Activated CD8-positive, alpha-beta T cell treated with anti-CD3 and anti-CD28 coated beads, Interleukin-2, amount 10 ng/mL, durations not matched to agents 7 days and 5 days (primary cell): ENCODE results near the gene CDC42EP3. TPM values are rescaled to one million over a fixed set of nuclear protein-coding genes. Genes with fewer than 3 reads are reported as not detected.
A peak's percentile ranks its signal among the peaks of the same experiment; 100 is the strongest.

Experiments
- ATAC-seq: fragments of 150-1000 bp; cut with Tn5 transposase; one replicate; pipeline ENCODE4 v1.10.0; 2021; ENCODE audit warnings: moderate library complexity
- CTCF ChIA-PET: fragments of 350-600 bp; sonication (Branson Sonifier 250); formaldehyde crosslinking; loops from one replicate; lab custom pipeline; 2021; ENCODE audit warnings: antibody characterized with exemption; lab: Charles Lee
- POLR2A ChIA-PET: fragments of 350-600 bp; sonication (Branson Sonifier 250); formaldehyde crosslinking; loops from one replicate; lab custom pipeline; 2021; ENCODE audit warnings: antibody characterized with exemption; lab: Charles Lee
- DNase-seq: peaks from one replicate; pipeline ENCODE4 v3.0.0-alpha.2; 2020
- H3K27ac Mint-ChIP-seq: one replicate; pipeline ENCODE4 v1.8.0; 2021; ENCODE audit warnings: mild to moderate bottlenecking, mixed read lengths
- H3K27me3 Mint-ChIP-seq: one replicate; pipeline ENCODE4 v1.8.0; 2021; ENCODE audit warnings: low read depth, mixed read lengths
- H3K36me3 Mint-ChIP-seq: one replicate; pipeline ENCODE4 v1.8.0; 2021; ENCODE audit warnings: low read depth, mixed read lengths
- H3K4me1 Mint-ChIP-seq: one replicate; pipeline ENCODE4 v1.8.0; 2021; ENCODE audit warnings: low read depth, mixed read lengths
- H3K4me3 Mint-ChIP-seq: one replicate; pipeline ENCODE4 v1.8.0; 2021; ENCODE audit warnings: mild to moderate bottlenecking, mixed read lengths
- H3K9me3 Mint-ChIP-seq: one replicate; pipeline ENCODE4 v1.8.0; 2022; ENCODE audit warnings: mixed read lengths; ENCODE audit not compliant: insufficient read depth
- total RNA-seq, 2 experiments: library from RNA; stranded (reverse); gene quantifications; one replicate each; pipeline ENCODE4 v1.2.3, GENCODE V29; 2021

Gene CDC42EP3
- total RNA-seq = 10 to 100 TPM; 30.1 to 33.2 TPM

GRCh38 chr2:37671009-37671815 lies at the start of gene CDC42EP3:
Gene CDC42EP3, minus strand, starts transcription at chr2:37671642. Its CDS starts 25,055 bp downstream, at chr2:37646587.
- no peaks in the 10 kb centered on the region for H3K27me3 Mint-ChIP-seq
- ATAC-seq (peak; percentile 78), DNase-seq (peak; percentile 75)
- ChIA-PET POLR2A (interaction anchor here (0.7 to 1.6 kb wide), 8 partner anchors 18 to 122 kb away, joined by 3 to 7 read pairs (median 4); no protein-coding TSS in a partner anchor), CTCF (interaction anchor here (0.9 to 1.6 kb wide), 10 partner anchors 22 to 280 kb away, joined by 3 to 9 read pairs (median 4); no protein-coding TSS in a partner anchor)
- H3K4me1 Mint-ChIP-seq = peaks cover 41% of the 10 kb centered on the region
- H3K9me3 Mint-ChIP-seq = no peaks in the 10 kb centered on the region
- H3K27ac Mint-ChIP-seq = peak within 1 kb of the TSS; percentile 86
- peak within 1 kb of the TSS; percentile 83 for H3K4me3 Mint-ChIP-seq
- peaks cover 33% of the 10 kb centered on the region for H3K36me3 Mint-ChIP-seq

GRCh38 chr2:37721201-37721560 lies 49.7 kb upstream of the CDC42EP3 start:
- Mint-ChIP-seq H3K4me1 (peaks cover 2% of the 10 kb centered on the region), H3K9me3 (peaks cover 4% of the 10 kb centered on the region), H3K36me3 (peaks cover 7% of the 10 kb centered on the region), H3K27ac (no peak overlapping the region), H3K4me3 (no peak overlapping the region), H3K27me3 (no peaks in the 10 kb centered on the region)
- DNase-seq (no peak), ATAC-seq (no peak)
- ChIA-PET CTCF (no interaction called here), POLR2A (no interaction called here)

DNA sequence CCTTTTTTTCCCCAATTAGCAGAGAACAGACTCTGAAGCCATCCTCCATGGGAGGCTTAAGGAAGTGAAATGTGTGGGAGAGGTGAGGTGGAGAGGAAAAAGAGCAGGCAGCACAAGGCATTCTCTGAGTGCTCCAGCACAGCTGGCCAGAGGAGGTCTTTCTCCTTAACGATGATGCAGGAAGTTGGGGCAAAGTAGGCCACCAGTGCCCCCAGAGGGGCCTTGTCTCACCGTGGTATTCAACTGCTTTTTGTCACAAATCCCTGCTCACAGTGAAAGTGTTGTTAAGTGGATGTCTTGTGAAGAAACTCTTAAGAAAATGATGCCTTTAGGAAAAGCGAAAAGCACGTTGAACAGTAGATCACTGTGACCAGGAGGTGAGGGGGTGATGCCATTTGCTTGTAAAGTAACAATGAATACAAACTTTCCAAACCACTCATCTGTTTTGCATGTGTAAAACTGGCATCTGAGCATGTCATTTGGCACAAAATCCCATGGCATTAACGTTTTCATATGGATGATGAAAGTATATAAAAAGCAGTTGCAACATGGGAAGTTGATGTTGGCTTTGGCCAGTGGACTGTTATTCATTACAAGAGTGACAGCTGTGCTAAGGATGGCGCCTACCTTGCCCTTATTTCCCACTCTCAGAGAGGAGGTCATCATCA lies 49.2 kb upstream of the CDC42EP3 start:
- Mint-ChIP-seq H3K27me3 (no peaks in the 10 kb centered on the region), H3K27ac (no peak overlapping the region), H3K9me3 (peaks cover 9% of the 10 kb centered on the region), H3K4me1 (peaks cover 2% of the 10 kb centered on the region), H3K4me3 (no peak overlapping the region), H3K36me3 (peaks cover 10% of the 10 kb centered on the region)
- ChIA-PET CTCF (no interaction called here), POLR2A (no interaction called here)
- DNase-seq = no peak
- no peak for ATAC-seq

DNA sequence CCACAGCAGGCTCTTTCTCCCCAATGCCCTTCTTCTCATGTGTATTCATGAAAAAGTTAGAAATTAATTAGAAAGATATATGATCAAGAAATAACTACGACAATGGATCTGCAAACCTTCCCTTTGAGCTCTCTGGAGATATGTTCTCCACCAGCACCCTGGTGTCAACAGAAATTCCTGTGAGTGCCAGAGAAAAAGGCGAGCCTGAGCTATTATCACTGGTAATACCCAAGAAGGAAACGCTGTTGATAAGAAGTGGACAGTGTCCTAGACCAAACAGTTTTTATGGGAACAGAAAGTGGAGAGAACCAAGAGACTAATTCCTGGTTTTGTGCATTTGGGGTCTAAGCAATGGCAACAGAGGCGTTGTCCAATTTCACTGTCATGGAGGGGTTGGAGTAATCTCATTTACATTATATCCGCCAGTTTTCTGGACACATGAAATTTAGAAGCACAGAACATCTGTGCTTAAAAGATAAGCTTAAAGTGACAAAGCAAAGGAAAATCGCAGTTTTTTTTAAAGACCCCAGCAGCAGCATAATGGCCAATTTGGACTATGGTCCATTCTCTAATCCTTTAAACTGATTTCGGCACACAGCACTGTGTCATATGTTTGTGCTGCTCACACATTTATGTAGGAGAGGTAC lies 47.2 kb upstream of the CDC42EP3 start:
- H3K27ac Mint-ChIP-seq = no peak overlapping the region
- no peak overlapping the region for H3K4me3 Mint-ChIP-seq
- ChIA-PET CTCF (interaction anchor here (1.3 kb wide), 1 partner anchor 103 kb away, joined by 3 read pairs; no protein-coding TSS in a partner anchor), POLR2A (no interaction called here)
- peaks cover 27% of the 10 kb centered on the region for H3K36me3 Mint-ChIP-seq
- H3K9me3 Mint-ChIP-seq = peaks cover 25% of the 10 kb centered on the region
- H3K27me3 Mint-ChIP-seq = no peaks in the 10 kb centered on the region
- no peak for ATAC-seq
- no peak for DNase-seq
- H3K4me1 Mint-ChIP-seq = peaks cover 10% of the 10 kb centered on the region

GRCh38 chr2:37713258-37713700 lies 41.8 kb upstream of the CDC42EP3 start:
- ATAC-seq = peak; percentile 71
- Mint-ChIP-seq H3K27ac (peak overlapping the region; percentile 78), H3K4me1 (peaks cover 42% of the 10 kb centered on the region), H3K9me3 (peaks cover 28% of the 10 kb centered on the region), H3K4me3 (no peak overlapping the region), H3K36me3 (peaks cover 34% of the 10 kb centered on the region), H3K27me3 (no peaks in the 10 kb centered on the region)
- DNase-seq = no peak
- ChIA-PET CTCF (interaction anchor here (1.2 kb wide), 1 partner anchor 164 kb away, joined by 3 read pairs; no protein-coding TSS in a partner anchor), POLR2A (no interaction called here)

GRCh38 chr2:37711831-37712230 lies 40.4 kb upstream of the CDC42EP3 start:
- H3K9me3 Mint-ChIP-seq = peaks cover 28% of the 10 kb centered on the region
- peaks cover 53% of the 10 kb centered on the region for H3K4me1 Mint-ChIP-seq
- H3K27me3 Mint-ChIP-seq = no peaks in the 10 kb centered on the region
- ATAC-seq (peak; percentile 17), DNase-seq (no peak)
- peak overlapping the region; percentile 78 for H3K27ac Mint-ChIP-seq
- POLR2A ChIA-PET = interaction anchor here (0.6 kb wide), 1 partner anchor 1410 kb away, joined by 3 read pairs; no protein-coding TSS in a partner anchor
- H3K36me3 Mint-ChIP-seq = peaks cover 29% of the 10 kb centered on the region
- CTCF ChIA-PET = interaction anchor here (1.0 kb wide), 2 partner anchors 125 to 165 kb away, joined by 3 read pairs; no protein-coding TSS in a partner anchor
- H3K4me3 Mint-ChIP-seq = peak overlapping the region; percentile 56

DNA sequence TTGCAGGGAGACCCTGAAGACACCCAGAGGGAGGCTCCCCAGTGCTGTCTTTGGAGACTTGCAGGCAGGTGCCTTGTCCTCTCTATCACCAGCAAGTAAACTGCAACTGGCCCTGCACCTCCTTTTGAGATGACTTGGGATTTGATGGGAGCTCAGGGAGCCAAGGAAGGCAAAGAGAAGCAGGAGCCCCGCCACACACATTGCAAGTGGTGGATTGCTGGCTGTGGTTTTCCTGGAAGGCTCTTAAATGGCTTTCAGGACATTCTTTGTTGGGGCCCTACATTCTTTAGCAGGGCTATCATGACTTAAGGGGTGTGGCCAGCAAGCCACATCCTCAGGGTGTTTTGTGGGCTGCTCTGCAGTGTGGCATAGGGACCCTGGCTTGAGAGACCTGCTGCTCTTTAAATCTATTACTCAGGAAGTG lies 39.9 kb upstream of the CDC42EP3 start:
- CTCF ChIA-PET = interaction anchor here (0.8 to 1.0 kb wide), 2 partner anchors 39 to 166 kb away, joined by 3 to 4 read pairs; no protein-coding TSS in a partner anchor
- DNase-seq = peak; percentile 83
- ATAC-seq = peak; percentile 88

DNA sequence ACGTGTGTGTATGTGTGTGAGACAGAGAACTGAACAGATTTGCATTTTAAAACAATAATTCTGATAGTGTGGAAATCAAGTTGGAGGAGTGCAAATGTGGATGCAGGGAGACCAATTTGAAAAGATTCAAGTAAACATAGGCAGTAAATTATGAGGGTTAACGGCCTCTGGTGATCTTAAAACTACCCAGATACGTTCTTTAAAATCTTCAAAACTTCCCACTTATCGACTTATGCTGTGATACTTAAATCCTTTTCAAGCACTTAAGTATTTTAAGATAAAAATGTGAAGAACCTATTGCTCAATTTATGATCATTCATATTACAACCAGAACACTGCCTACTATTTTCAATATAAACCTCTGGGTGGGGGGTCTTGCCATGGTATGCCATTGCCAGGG lies 37.7 kb upstream of the CDC42EP3 start:
- no peak for ATAC-seq
- Mint-ChIP-seq H3K27me3 (no peaks in the 10 kb centered on the region), H3K27ac (no peak overlapping the region), H3K9me3 (peaks cover 6% of the 10 kb centered on the region), H3K4me3 (no peak overlapping the region), H3K36me3 (peaks cover 10% of the 10 kb centered on the region), H3K4me1 (peaks cover 59% of the 10 kb centered on the region)
- DNase-seq = no peak
- CTCF ChIA-PET = no interaction called here
- POLR2A ChIA-PET = no interaction called here

More for the DNA sequence above, 39.9 kb upstream of the CDC42EP3 start:
- POLR2A ChIA-PET = no interaction called here
- peaks cover 25% of the 10 kb centered on the region for H3K9me3 Mint-ChIP-seq
- peaks cover 58% of the 10 kb centered on the region for H3K4me1 Mint-ChIP-seq
- H3K27me3 Mint-ChIP-seq = no peaks in the 10 kb centered on the region
- peak overlapping the region; percentile 56 for H3K4me3 Mint-ChIP-seq
- peaks cover 28% of the 10 kb centered on the region for H3K36me3 Mint-ChIP-seq
- peak overlapping the region; percentile 78 for H3K27ac Mint-ChIP-seq

GRCh38 chr2:37708146-37708545 lies 36.7 kb upstream of the CDC42EP3 start:
- Mint-ChIP-seq H3K27me3 (no peaks in the 10 kb centered on the region), H3K27ac (no peak overlapping the region)
- CTCF ChIA-PET = no interaction called here

DNA sequence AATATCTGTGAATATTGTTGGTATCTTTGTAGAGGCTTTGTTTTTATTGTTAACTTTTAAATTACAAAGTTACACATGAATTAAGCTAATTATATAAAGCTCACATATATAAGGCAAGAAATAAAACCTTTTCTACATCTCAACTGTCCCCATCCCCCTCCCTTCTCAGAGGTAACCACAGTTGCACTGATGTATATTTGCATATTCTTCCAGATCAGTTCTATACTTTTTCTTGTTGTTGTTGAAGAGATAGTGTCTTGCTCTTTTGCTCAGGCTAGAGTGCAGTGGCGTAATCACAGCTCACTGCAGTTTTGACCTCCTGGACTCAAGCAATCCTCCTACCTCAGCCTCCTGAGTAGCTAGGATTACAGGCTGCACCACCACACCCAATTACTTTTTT lies 36.0 kb upstream of the CDC42EP3 start:
- H3K4me1 Mint-ChIP-seq = peaks cover 52% of the 10 kb centered on the region
- H3K4me3 Mint-ChIP-seq = no peak overlapping the region
- ATAC-seq (no peak), DNase-seq (no peak)
- no peaks in the 10 kb centered on the region for H3K27me3 Mint-ChIP-seq
- CTCF ChIA-PET = interaction anchor here (0.8 to 1.0 kb wide), 2 partner anchors 170 to 292 kb away, joined by 3 read pairs; no protein-coding TSS in a partner anchor
- H3K36me3 Mint-ChIP-seq = no peaks in the 10 kb centered on the region
- POLR2A ChIA-PET = no interaction called here
- H3K27ac Mint-ChIP-seq = no peak overlapping the region
- H3K9me3 Mint-ChIP-seq = no peaks in the 10 kb centered on the region

More at GRCh38 chr2:37708146-37708545, 36.7 kb upstream of the CDC42EP3 start:
- Mint-ChIP-seq H3K9me3 (no peaks in the 10 kb centered on the region), H3K4me1 (peaks cover 56% of the 10 kb centered on the region), H3K36me3 (peaks cover 3% of the 10 kb centered on the region), H3K4me3 (no peak overlapping the region)
- no peak for DNase-seq
- POLR2A ChIA-PET = no interaction called here
- no peak for ATAC-seq
